Esophagus squamous epithelium (tissue), 5 donors: ENCODE results near the gene CTSF. TPM values are rescaled to one million over a fixed set of nuclear protein-coding genes. Genes with fewer than 3 reads are reported as not detected.

Source experiments
- DNase-seq: peaks from one replicate; lab custom pipeline; 2025; lab: John Stamatoyannopoulos, UW
- H3K27ac ChIP-seq, 4 donors: fragments of 200-600 bp; sonication (generic); one replicate each; pipeline ENCODE4 v1.5.1; 2016 to 2019; ENCODE audit warnings: mild to moderate bottlenecking in 1 of 4
- H3K27me3 ChIP-seq, 4 donors: fragments of 200-600 bp; sonication (generic); 1 replicate in 3 of 4; 2 replicates in 1 of 4; pipeline versions ENCODE4 v1.5.1 to v1.6.0; 2017 to 2021; ENCODE audit warnings: antibody characterized with exemption in 1 of 4
- H3K36me3 ChIP-seq, 3 donors: fragments of 200-600 bp; sonication (generic); one replicate each; pipeline ENCODE4 v1.5.1; 2016 to 2019
- H3K4me1 ChIP-seq, 3 donors: fragments of 200-600 bp; sonication (generic); one replicate each; pipeline ENCODE4 v1.5.1; 2017 to 2019
- H3K4me3 ChIP-seq, 4 donors: fragments of 200-600 bp; sonication (generic); 1 replicate in 3 of 4; 2 replicates in 1 of 4; pipeline ENCODE4 v1.5.1; 2016 to 2019; ENCODE audit warnings: mild to moderate bottlenecking in 2 of 4, moderate library complexity in 1 of 4
- H3K9me3 ChIP-seq, 3 donors: fragments of 200-600 bp; sonication (generic); one replicate each; pipeline ENCODE4 v1.5.1; 2016 to 2019
- POLR2A ChIP-seq, 4 donors: fragments of 450-650 bp; IDR thresholded peaks; one replicate each; pipeline ENCODE4 v1.6.1; 2017; ENCODE audit warnings: antibody characterized with exemption in 4 of 4, mild to moderate bottlenecking in 4 of 4, moderate library complexity in 3 of 4
- WGBS, 2 donors: methylation state at CpG; one replicate each; pipeline ENCODE4 v1.1.5; 2018; 5-methylcytosine and 5-hydroxymethylcytosine counted together
- intact Hi-C: fragments of 100-400 bp; cut with DNase I; formaldehyde crosslinking; loops from one replicate; pipeline ENCODE4 v1.15.0; 2022
- total RNA-seq, 4 donors: library from RNA; depleted of rRNA; stranded (reverse); fragments of >200 nt; gene quantifications; one replicate each; pipeline ENCODE4 v1.1.0, GENCODE V29; 2016
- TF ChIP-seq, protein P1 (sequence below), 6 experiments: fragments of 450-650 bp in 4 of 6; fragments of 200-600 bp in 2 of 6; sonication (generic) in 2 of 6; IDR thresholded peaks; one replicate each; pipeline ENCODE4 v1.5.1; 2016 to 2019; ENCODE audit warnings: antibody characterized with exemption in 6 of 6, mild to moderate bottlenecking in 4 of 6, moderate library complexity in 4 of 6
- donor health status: DM: yes; HTN: yes; CAD: no.

The CTSF gene
- total RNA-seq, 4 donors from 2014 or later, result 3.3 to 47.3 (median 13.0) TPM

DNA sequence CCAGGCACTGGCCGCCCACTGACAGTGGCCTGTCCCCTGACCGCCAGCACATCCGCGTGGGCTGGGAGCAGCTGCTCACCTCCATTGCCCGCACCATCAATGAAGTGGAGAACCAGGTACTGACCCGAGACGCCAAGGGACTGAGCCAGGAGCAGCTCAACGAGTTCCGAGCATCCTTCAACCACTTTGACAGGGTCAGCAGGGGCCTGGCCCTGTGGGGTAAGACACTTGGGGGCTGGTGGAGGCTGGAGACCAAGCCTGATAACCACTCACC lies 6.5 kb downstream of the CTSF start:
- intact Hi-C loops, result no loop called here
- WGBS, 2 donors, result 80% methylated on average over 3 of the region's 9 CpGs; no CpG with 5 or more reads in 1 of the 2 donors
- Histone ChIP-seq H3K4me1 (peaks cover 7 to 11% (median 7%) of the 10 kb centered on the region in 3 donors), H3K4me3 (no peak overlapping the region), H3K9me3 (no peaks in the 10 kb centered on the region), H3K27me3 (peaks cover 0 to 27% (median 0%) of the 10 kb centered on the region in 4 donors), H3K27ac (no peak overlapping the region), H3K36me3 (peaks cover 0 to 28% (median 0%) of the 10 kb centered on the region in 3 donors)
- TF ChIP-seq, protein P1, sequence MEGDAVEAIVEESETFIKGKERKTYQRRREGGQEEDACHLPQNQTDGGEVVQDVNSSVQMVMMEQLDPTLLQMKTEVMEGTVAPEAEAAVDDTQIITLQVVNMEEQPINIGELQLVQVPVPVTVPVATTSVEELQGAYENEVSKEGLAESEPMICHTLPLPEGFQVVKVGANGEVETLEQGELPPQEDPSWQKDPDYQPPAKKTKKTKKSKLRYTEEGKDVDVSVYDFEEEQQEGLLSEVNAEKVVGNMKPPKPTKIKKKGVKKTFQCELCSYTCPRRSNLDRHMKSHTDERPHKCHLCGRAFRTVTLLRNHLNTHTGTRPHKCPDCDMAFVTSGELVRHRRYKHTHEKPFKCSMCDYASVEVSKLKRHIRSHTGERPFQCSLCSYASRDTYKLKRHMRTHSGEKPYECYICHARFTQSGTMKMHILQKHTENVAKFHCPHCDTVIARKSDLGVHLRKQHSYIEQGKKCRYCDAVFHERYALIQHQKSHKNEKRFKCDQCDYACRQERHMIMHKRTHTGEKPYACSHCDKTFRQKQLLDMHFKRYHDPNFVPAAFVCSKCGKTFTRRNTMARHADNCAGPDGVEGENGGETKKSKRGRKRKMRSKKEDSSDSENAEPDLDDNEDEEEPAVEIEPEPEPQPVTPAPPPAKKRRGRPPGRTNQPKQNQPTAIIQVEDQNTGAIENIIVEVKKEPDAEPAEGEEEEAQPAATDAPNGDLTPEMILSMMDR (IDR thresholded peaks at IDR 0.05), result no peak
- no peak for TF ChIP-seq POLR2A (IDR thresholded peaks at IDR 0.05)
- DNase-seq, result no peak

DNA sequence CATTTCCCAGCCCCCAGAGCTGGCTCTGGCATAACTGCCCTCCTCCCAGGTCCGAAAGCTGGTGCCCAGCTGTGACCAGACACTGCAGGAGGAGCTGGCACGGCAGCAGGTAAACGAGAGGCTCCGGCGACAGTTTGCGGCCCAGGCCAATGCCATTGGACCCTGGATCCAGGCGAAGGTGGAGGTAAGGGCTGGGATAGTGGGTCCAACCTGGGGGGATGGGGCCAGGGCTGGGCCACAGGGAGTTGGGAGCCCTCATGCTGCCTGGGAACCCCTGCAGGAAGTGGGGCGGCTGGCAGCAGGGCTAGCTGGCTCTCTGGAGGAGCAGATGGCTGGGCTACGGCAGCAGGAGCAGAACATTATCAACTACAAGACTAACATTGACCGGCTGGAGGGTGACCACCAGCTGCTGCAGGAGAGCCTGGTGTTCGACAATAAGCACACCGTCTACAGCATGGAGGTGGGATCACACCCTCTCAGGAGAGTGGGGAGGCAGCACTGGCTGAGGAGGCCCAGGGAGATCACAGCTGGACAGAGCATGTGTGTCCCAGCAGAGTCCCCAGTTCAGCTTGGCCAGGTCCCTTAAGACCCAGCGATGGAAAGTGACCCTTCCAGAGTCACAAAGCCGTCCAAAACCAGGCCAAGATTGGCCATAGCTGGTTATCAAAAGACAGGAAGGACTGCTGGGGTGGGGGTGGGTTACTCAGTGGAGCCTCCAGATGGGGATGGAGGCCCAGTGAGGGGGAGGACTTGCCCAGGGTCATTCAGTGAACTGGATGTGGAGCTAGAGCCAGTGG lies 7.0 kb downstream of the CTSF start:
- H3K9me3 ChIP-seq, result no peaks in the 10 kb centered on the region
- H3K27me3 ChIP-seq, result peaks cover 0 to 32% (median 0%) of the 10 kb centered on the region in 4 donors
- no peak overlapping the region for H3K27ac ChIP-seq
- intact Hi-C loops, result no loop called here
- H3K36me3 ChIP-seq, result peaks cover 0 to 28% (median 0%) of the 10 kb centered on the region in 3 donors
- peaks cover 7 to 11% (median 7%) of the 10 kb centered on the region in 3 donors for H3K4me1 ChIP-seq
- no peak overlapping the region for H3K4me3 ChIP-seq
- no peak for DNase-seq
- WGBS, 2 donors, result 74 to 76% methylated on average over 7 to 8 of the region's 14 CpGs
- TF ChIP-seq, protein P1 (IDR thresholded peaks at IDR 0.05), result no peak
- no peak for TF ChIP-seq POLR2A (IDR thresholded peaks at IDR 0.05)

DNA sequence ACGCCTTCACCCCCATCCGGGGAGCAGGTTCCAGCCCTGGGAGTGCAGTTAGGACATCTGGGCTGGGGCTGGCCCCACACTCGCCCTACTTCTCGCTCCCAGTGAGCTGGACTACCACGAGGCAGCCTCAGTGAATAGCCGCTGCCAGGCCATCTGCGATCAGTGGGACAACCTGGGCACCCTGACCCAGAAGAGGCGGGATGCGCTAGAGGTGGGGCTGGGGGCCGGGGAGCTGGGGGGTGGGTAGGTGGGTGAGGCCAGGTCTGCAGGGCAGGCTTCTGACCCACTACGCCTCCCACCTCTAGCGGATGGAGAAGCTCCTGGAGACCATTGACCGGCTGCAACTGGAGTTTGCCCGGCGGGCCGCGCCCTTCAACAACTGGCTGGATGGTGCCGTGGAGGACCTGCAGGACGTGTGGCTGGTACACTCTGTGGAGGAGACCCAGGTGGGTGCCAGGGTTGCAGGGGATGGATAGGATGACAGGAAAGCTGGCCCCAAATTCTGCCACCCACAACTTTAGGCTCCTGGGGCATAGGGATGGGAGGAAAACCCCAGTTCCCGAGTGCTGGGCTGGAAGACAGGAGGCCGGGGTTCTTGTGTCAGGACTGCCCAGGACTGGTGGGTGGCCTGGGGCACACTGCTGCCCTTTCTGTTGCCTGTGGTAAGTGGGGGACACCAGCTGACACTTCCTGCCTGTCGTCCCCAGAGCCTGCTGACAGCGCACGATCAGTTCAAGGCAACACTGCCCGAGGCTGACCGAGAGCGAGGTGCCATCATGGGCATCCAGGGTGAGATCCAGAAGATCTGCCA lies 8.3 kb downstream of the CTSF start:
- intact Hi-C loops, result no loop called here
- 60 to 68% methylated on average over 1 to 6 of the region's 27 CpGs for WGBS, 2 donors
- Histone ChIP-seq H3K9me3 (no peaks in the 10 kb centered on the region), H3K4me1 (peaks cover 7 to 11% (median 7%) of the 10 kb centered on the region in 3 donors), H3K27me3 (peaks cover 0 to 40% (median 0%) of the 10 kb centered on the region in 4 donors), H3K36me3 (peaks cover 0 to 16% (median 0%) of the 10 kb centered on the region in 3 donors), H3K4me3 (no peak overlapping the region), H3K27ac (no peak overlapping the region)
- TF ChIP-seq, protein P1 (IDR thresholded peaks at IDR 0.05), result no peak
- TF ChIP-seq POLR2A (IDR thresholded peaks at IDR 0.05), result no peak
- no peak for DNase-seq

DNA sequence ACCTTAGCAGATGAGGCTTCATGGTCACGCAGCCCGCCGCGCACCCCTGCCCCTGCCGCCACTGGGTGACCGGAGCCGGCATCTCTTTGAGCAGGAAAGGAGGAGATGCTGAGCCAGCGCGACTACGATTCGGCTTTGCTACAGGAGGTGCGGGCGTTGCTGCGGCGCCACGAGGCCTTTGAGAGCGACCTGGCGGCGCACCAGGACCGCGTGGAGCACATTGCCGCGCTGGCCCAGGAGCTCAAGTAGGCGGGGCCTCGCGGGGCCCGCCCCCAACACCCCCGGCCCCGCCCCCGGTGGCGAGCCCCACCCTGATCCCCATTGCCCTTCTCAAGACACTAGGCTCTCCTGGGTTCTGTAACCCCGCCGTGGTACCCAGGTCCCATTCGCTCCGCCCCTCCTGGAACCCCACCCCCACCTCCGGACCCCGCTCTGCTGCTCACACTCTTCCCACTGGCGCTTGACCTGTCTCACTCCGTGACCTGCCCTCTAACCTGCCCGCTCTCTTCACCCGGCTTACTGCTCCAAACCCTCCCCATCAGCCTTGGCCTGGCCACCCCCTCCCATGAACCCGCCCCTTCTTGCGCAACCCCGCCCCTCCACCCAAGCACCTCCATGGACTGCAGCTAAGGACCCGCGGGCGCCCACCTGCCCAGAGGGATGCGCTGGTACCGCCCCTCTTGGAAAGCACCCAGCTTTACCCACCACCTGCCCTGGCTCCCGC lies 9.1 kb downstream of the CTSF start:
- H3K4me3 ChIP-seq, result peak overlapping the region in 1 of 4 donors; percentile 44
- no peak for TF ChIP-seq POLR2A (IDR thresholded peaks at IDR 0.05)
- TF ChIP-seq, protein P1 (IDR thresholded peaks at IDR 0.05), result no peak

More for the DNA sequence above, 9.1 kb downstream of the CTSF start:
- Histone ChIP-seq H3K4me1 (peaks cover 7 to 11% (median 7%) of the 10 kb centered on the region in 3 donors), H3K27me3 (peaks cover 0 to 42% (median 0%) of the 10 kb centered on the region in 4 donors), H3K27ac (no peak overlapping the region), H3K36me3 (peaks cover 0 to 8% (median 0%) of the 10 kb centered on the region in 3 donors), H3K9me3 (no peaks in the 10 kb centered on the region)
- intact Hi-C loops, result no loop called here
- 30 to 40% methylated on average over 1 to 2 of the region's 50 CpGs for whole genome bisulfite sequencing, 2 donors
- no peak for DNase-seq
